Measurements from ENCODE around the gene KREMEN1. TPM values are rescaled to one million over a fixed set of nuclear protein-coding genes. Genes with fewer than 3 reads are reported as not detected.

Gene KREMEN1
- total RNA-seq, 1 donor from 2014 or later = 5.8 TPM

- no peak overlapping the region for H3K4me3 ChIP-seq (ENCODE audit: low read depth, low read length)
- TF ChIP-seq CTCF (IDR thresholded peaks at IDR 0.05; ENCODE audit: insufficient read depth, low read length, severe bottlenecking) = no peak
- H3K27me3 ChIP-seq (ENCODE audit: control insufficient read depth, insufficient read depth, low read length) = no peaks in the 10 kb centered on the region
- DNase-seq (ENCODE audit: low read depth) (no peak), FAIRE-seq (no peak)
- H3K36me3 ChIP-seq (ENCODE audit: control insufficient read depth, insufficient read depth, low read length) = no peaks in the 10 kb centered on the region
These were observed 79.5 kb downstream of the KREMEN1 start for GRCh38 chr22:29152045-29152953.

DNA sequence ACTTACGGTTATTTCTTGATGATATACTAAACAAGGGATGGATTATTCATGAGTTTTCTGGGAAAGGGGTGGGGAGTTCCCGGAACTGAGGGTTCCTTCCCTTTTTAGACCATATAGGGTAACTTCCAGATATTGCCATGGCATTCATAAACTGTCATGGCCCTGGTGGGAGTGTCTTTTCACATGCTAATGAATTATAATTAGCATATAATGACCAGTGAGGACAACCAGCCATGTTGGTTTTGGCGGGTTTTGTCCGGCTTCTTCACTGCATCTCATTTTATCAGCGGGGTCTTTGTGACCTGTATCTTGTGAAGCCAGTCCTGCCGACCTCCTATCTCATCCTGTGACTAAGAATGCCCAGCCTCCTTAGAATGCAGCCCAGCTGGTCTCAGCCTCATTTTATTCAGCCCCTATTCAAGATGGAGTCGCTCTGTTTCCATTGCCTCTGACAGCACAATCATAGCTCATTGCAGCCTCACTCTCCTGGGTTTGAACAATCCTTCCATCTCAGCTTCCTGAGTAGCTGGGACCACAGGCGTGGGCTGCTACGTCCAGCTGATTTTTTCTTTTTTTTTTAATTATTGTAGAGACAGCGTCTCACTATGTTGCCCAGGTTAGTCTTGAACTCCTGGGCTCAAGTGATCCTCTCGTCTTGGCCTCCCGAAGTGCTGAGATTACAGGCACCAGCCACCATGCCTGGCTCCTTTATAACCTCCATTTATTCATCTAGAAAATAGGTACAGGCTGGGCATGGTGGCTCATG is 80.3 kb downstream of the KREMEN1 start:
- H3K4me3 ChIP-seq (ENCODE audit: low read depth, low read length) = no peak overlapping the region
- H3K36me3 ChIP-seq (ENCODE audit: control insufficient read depth, insufficient read depth, low read length) = no peaks in the 10 kb centered on the region
- TF ChIP-seq CTCF (IDR thresholded peaks at IDR 0.05; ENCODE audit: insufficient read depth, low read length, severe bottlenecking) = no peak
- no peak for DNase-seq (ENCODE audit: low read depth)
- FAIRE-seq = no peak
- H3K27me3 ChIP-seq (ENCODE audit: control insufficient read depth, insufficient read depth, low read length) = no peaks in the 10 kb centered on the region

GRCh38 chr22:29154364-29155048 is 81.7 kb downstream of the KREMEN1 start:
- no peak overlapping the region for H3K4me3 ChIP-seq (ENCODE audit: low read depth, low read length)
- no peaks in the 10 kb centered on the region for H3K36me3 ChIP-seq (ENCODE audit: control insufficient read depth, insufficient read depth, low read length)
- TF ChIP-seq CTCF (IDR thresholded peaks at IDR 0.05; ENCODE audit: insufficient read depth, low read length, severe bottlenecking) = peak; percentile 98
- FAIRE-seq (no peak), DNase-seq (ENCODE audit: low read depth) (peak; percentile 36)
- H3K27me3 ChIP-seq (ENCODE audit: control insufficient read depth, insufficient read depth, low read length) = no peaks in the 10 kb centered on the region

DNA sequence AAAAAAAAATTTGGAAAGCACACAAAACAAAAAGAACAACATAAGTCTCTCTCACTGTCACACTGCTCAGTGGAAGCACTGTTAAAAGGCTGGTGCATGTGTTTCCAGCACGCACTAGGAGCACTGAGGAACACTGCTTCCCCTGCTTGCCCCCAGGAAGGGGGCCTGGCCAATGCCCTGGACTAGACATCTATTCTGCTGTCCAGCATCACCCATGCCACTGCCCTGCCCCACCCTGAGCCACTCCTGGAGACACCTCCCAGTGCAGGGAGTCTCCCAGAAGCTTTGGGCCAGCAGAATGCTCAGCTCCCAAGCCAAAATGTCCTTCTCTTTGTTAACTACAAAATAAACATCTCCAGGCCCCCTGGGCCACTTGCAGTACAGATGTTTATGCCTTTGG is 83.1 kb downstream of the KREMEN1 start:
- FAIRE-seq = no peak
- TF ChIP-seq CTCF (IDR thresholded peaks at IDR 0.05; ENCODE audit: insufficient read depth, low read length, severe bottlenecking) = no peak

GRCh38 chr22:29156507-29156906 is 83.7 kb downstream of the KREMEN1 start:
- DNase-seq (ENCODE audit: low read depth) (no peak), FAIRE-seq (no peak)
- Histone ChIP-seq H3K4me3 (ENCODE audit: low read depth, low read length) (no peak overlapping the region), H3K27me3 (ENCODE audit: control insufficient read depth, insufficient read depth, low read length) (no peaks in the 10 kb centered on the region), H3K36me3 (ENCODE audit: control insufficient read depth, insufficient read depth, low read length) (no peaks in the 10 kb centered on the region)
- no peak for TF ChIP-seq CTCF (IDR thresholded peaks at IDR 0.05; ENCODE audit: insufficient read depth, low read length, severe bottlenecking)

More for the DNA sequence above, 83.1 kb downstream of the KREMEN1 start:
- H3K27me3 ChIP-seq (ENCODE audit: control insufficient read depth, insufficient read depth, low read length) = no peaks in the 10 kb centered on the region
- H3K36me3 ChIP-seq (ENCODE audit: control insufficient read depth, insufficient read depth, low read length) = no peaks in the 10 kb centered on the region
- H3K4me3 ChIP-seq (ENCODE audit: low read depth, low read length) = no peak overlapping the region
- DNase-seq (ENCODE audit: low read depth) = no peak

Data from bronchial epithelial cell (primary cell).